H1 (cell line): Measurements from ENCODE around the gene STIM1.

Experiments used
- BACH1 ChIP-seq: IDR thresholded peaks from 2 replicates; pipeline ENCODE4 v1.6.1; 2012; ENCODE audit warnings: low read length, improper control_type of control experiment
- CREB1 ChIP-seq: IDR thresholded peaks from 2 replicates; pipeline ENCODE4 v1.6.1; 2012; ENCODE audit warnings: inconsistent platforms
- E2F6 ChIP-seq: IDR thresholded peaks from 2 replicates; pipeline ENCODE4 v1.6.1; 2012; ENCODE audit warnings: inconsistent platforms
- EP300 ChIP-seq, 2 experiments: IDR thresholded peaks; 1 replicate in 1 of 2; 2 replicates in 1 of 2; pipeline ENCODE4 v1.6.1; 2011 to 2012; ENCODE audit warnings: low read depth in 2 of 2, low read length in 2 of 2, mild to moderate bottlenecking in 2 of 2, borderline replicate concordance in 1 of 2, inconsistent platforms in 1 of 2, moderate library complexity in 1 of 2
- JUND ChIP-seq: IDR thresholded peaks from 2 replicates; pipeline ENCODE4 v1.6.1; 2011; ENCODE audit warnings: mild to moderate bottlenecking, improper control_type of control experiment, low read length
- MAX ChIP-seq: IDR thresholded peaks from 2 replicates; pipeline ENCODE4 v1.6.1; 2012; ENCODE audit warnings: inconsistent platforms
- POLR2AphosphoS5 ChIP-seq: IDR thresholded peaks from 2 replicates; pipeline ENCODE4 v1.6.1; 2011; ENCODE audit warnings: low read depth, low read length
- SIN3A ChIP-seq, 2 experiments: IDR thresholded peaks in 1 of 2; conservative IDR thresholded peaks in 1 of 2; 2 replicates each; pipeline ENCODE4 v1.6.1; 2011 to 2012; ENCODE audit warnings: low read length in 2 of 2, improper control_type of control experiment in 1 of 2, low read depth in 1 of 2, mild to moderate bottlenecking in 1 of 2
- TEAD4 ChIP-seq: IDR thresholded peaks from 2 replicates; pipeline ENCODE4 v1.6.1; 2012; ENCODE audit warnings: low read depth, low read length, inconsistent platforms, mixed read lengths
- YY1 ChIP-seq: IDR thresholded peaks from 2 replicates; pipeline ENCODE4 v1.6.1; 2011; ENCODE audit warnings: low read depth, mild to moderate bottlenecking, low read length
- TF ChIP-seq, protein P1 (sequence below), 3 experiments: IDR thresholded peaks; 1 replicate in 2 of 3; 2 replicates in 1 of 3; pipeline versions ENCODE4 v1.5.1 to v1.6.1; 2011; ENCODE audit warnings: low read length in 3 of 3, mild to moderate bottlenecking in 3 of 3, inconsistent platforms in 2 of 3, low read depth in 1 of 3, moderate library complexity in 1 of 3; ENCODE audit not compliant: insufficient read depth in 1 of 3; ENCODE audit errors: control extremely low read depth in 1 of 3

GRCh38 chr11:3985631-3986030 is 130.2 kb downstream of the STIM1 start:
- no peak for TF ChIP-seq BACH1
- no peak for TF ChIP-seq JUND
- TF ChIP-seq EP300 (IDR thresholded peaks at IDR 0.05; ENCODE audit: borderline replicate concordance in 1 of 2, low read depth in 2 of 2, low read length in 2 of 2), result no peak
- no peak for TF ChIP-seq E2F6
- no peak for TF ChIP-seq YY1
- TF ChIP-seq SIN3A (conservative IDR thresholded peaks at IDR 0.05 in 1 of 2, IDR thresholded peaks at IDR 0.05 in 1 of 2; ENCODE audit: low read depth in 1 of 2, low read length in 2 of 2), result no peak
- no peak for TF ChIP-seq CREB1
- no peak for TF ChIP-seq POLR2AphosphoS5
- TF ChIP-seq, protein P1, sequence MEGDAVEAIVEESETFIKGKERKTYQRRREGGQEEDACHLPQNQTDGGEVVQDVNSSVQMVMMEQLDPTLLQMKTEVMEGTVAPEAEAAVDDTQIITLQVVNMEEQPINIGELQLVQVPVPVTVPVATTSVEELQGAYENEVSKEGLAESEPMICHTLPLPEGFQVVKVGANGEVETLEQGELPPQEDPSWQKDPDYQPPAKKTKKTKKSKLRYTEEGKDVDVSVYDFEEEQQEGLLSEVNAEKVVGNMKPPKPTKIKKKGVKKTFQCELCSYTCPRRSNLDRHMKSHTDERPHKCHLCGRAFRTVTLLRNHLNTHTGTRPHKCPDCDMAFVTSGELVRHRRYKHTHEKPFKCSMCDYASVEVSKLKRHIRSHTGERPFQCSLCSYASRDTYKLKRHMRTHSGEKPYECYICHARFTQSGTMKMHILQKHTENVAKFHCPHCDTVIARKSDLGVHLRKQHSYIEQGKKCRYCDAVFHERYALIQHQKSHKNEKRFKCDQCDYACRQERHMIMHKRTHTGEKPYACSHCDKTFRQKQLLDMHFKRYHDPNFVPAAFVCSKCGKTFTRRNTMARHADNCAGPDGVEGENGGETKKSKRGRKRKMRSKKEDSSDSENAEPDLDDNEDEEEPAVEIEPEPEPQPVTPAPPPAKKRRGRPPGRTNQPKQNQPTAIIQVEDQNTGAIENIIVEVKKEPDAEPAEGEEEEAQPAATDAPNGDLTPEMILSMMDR (IDR thresholded peaks at IDR 0.05; ENCODE audit: control extremely low read depth in 1 of 3, insufficient read depth in 1 of 3, low read depth in 1 of 3, low read length in 3 of 3), result no peak
- TF ChIP-seq MAX, result no peak
- TF ChIP-seq TEAD4, result no peak
